ENCODE results near the gene ADAMTS14. TPM values are rescaled to one million over a fixed set of nuclear protein-coding genes. Genes with fewer than 3 reads are reported as not detected.

Gene ADAMTS14
- total RNA-seq, 1 experiment from 2014 or later, result not detected

- Histone ChIP-seq H3K9me3 (no peaks in the 10 kb centered on the region), H3K27me3 (replicated peaks; ENCODE audit: control insufficient read depth, insufficient read depth, low read length) (no peaks in the 10 kb centered on the region), H3K4me3 (ENCODE audit: low read depth, low read length) (no peak overlapping the region), H3K4me1 (no peaks in the 10 kb centered on the region), H3K36me3 (ENCODE audit: control insufficient read depth, insufficient read depth, low read length) (no peaks in the 10 kb centered on the region)
- DNase-seq, result no peak
- no peaks in the 10 kb centered on the region for H3K36me3 Mint-ChIP-seq (ENCODE audit: insufficient read depth, unreplicated experiment)
- ChIA-PET CTCF (no interaction called here), POLR2A (no interaction called here)
- peaks cover 11% of the 10 kb centered on the region for H3K4me1 Mint-ChIP-seq (ENCODE audit: low read depth, unreplicated experiment)
- no peak overlapping the region for H3K27ac Mint-ChIP-seq (ENCODE audit: unreplicated experiment)
- H3K27me3 Mint-ChIP-seq (ENCODE audit: insufficient read depth, unreplicated experiment), result peaks cover 12% of the 10 kb centered on the region
- no peak for TF ChIP-seq CTCF (IDR thresholded peaks at IDR 0.05; ENCODE audit: insufficient read depth in 1 of 2, low read depth in 1 of 2, low read length in 1 of 2, severe bottlenecking in 1 of 2, unreplicated experiment in 1 of 2)
- intact Hi-C loops (cut with micrococcal nuclease; ENCODE audit: unreplicated experiment), result no loop called here
- no TSS peak for BruUV-seq (replicated peaks)
- H3K4me3 Mint-ChIP-seq (ENCODE audit: unreplicated experiment), result no peak overlapping the region
- peaks cover 20% of the 10 kb centered on the region for H3K9me3 Mint-ChIP-seq (ENCODE audit: unreplicated experiment)
Observed at GRCh38 chr10:70806841-70807240, 134.5 kb downstream of the ADAMTS14 start.

GRCh38 chr10:70807556-70807955, 135.2 kb downstream of the ADAMTS14 start:
- no TSS peak for BruUV-seq (replicated peaks)
- no peak for DNase-seq
- no peaks in the 10 kb centered on the region for H3K36me3 ChIP-seq (ENCODE audit: control insufficient read depth, insufficient read depth, low read length)
- Mint-ChIP-seq H3K27ac (ENCODE audit: unreplicated experiment) (no peak overlapping the region), H3K27me3 (ENCODE audit: insufficient read depth, unreplicated experiment) (peaks cover 5% of the 10 kb centered on the region), H3K9me3 (ENCODE audit: unreplicated experiment) (peaks cover 15% of the 10 kb centered on the region), H3K4me1 (ENCODE audit: low read depth, unreplicated experiment) (peaks cover 11% of the 10 kb centered on the region), H3K4me3 (ENCODE audit: unreplicated experiment) (no peak overlapping the region), H3K36me3 (ENCODE audit: insufficient read depth, unreplicated experiment) (no peaks in the 10 kb centered on the region)
- H3K9me3 ChIP-seq, result no peaks in the 10 kb centered on the region
- ChIA-PET POLR2A (no interaction called here), CTCF (no interaction called here)
- no peaks in the 10 kb centered on the region for H3K4me1 ChIP-seq
- TF ChIP-seq CTCF (IDR thresholded peaks at IDR 0.05; ENCODE audit: insufficient read depth in 1 of 2, low read depth in 1 of 2, low read length in 1 of 2, severe bottlenecking in 1 of 2, unreplicated experiment in 1 of 2), result no peak
- intact Hi-C loops (cut with micrococcal nuclease; ENCODE audit: unreplicated experiment), result no loop called here
- H3K27me3 ChIP-seq (replicated peaks; ENCODE audit: control insufficient read depth, insufficient read depth, low read length), result no peaks in the 10 kb centered on the region
- H3K4me3 ChIP-seq (ENCODE audit: low read depth, low read length), result no peak overlapping the region

GRCh38 chr10:70809011-70809611, 136.8 kb downstream of the ADAMTS14 start:
- H3K27ac Mint-ChIP-seq (ENCODE audit: unreplicated experiment), result no peak overlapping the region
- H3K4me3 Mint-ChIP-seq (ENCODE audit: unreplicated experiment), result no peak overlapping the region
- intact Hi-C loops (cut with micrococcal nuclease; ENCODE audit: unreplicated experiment), result no loop called here
- ChIA-PET POLR2A (interaction anchor here (0.6 to 0.8 kb wide), 3 partner anchors 67 to 384 kb away, joined by 3 to 5 read pairs (median 4); partner anchors contain the start of gene PCBD1), CTCF (interaction anchor here (0.5 to 0.9 kb wide), 3 partner anchors 53 to 437 kb away, joined by 3 to 5 read pairs (median 4); no protein-coding TSS in a partner anchor)
- peak in 1 of 2 experiments; percentile 45 for DNase-seq
- no peak overlapping the region for H3K4me3 ChIP-seq (ENCODE audit: low read depth, low read length)
- no peaks in the 10 kb centered on the region for H3K4me1 ChIP-seq
- no peaks in the 10 kb centered on the region for H3K36me3 Mint-ChIP-seq (ENCODE audit: insufficient read depth, unreplicated experiment)
- BruUV-seq (replicated peaks), result no TSS peak
- TF ChIP-seq CTCF (IDR thresholded peaks at IDR 0.05; ENCODE audit: insufficient read depth in 1 of 2, low read depth in 1 of 2, low read length in 1 of 2, severe bottlenecking in 1 of 2, unreplicated experiment in 1 of 2), result no peak
- no peaks in the 10 kb centered on the region for H3K27me3 ChIP-seq (replicated peaks; ENCODE audit: control insufficient read depth, insufficient read depth, low read length)
- H3K4me1 Mint-ChIP-seq (ENCODE audit: low read depth, unreplicated experiment), result peaks cover 11% of the 10 kb centered on the region
- peaks cover 9% of the 10 kb centered on the region for H3K9me3 Mint-ChIP-seq (ENCODE audit: unreplicated experiment)
- H3K9me3 ChIP-seq, result no peaks in the 10 kb centered on the region
- H3K36me3 ChIP-seq (ENCODE audit: control insufficient read depth, insufficient read depth, low read length), result no peaks in the 10 kb centered on the region
- H3K27me3 Mint-ChIP-seq (ENCODE audit: insufficient read depth, unreplicated experiment), result peaks cover 3% of the 10 kb centered on the region

All from Caco-2 (cell line).